Gastroesophageal sphincter (tissue), 3 donors: ENCODE results near the gene VDAC2.

Source experiments
- CTCF ChIP-seq, 4 experiments: fragments of 200-600 bp in 2 of 4; fragments of 450-650 bp in 2 of 4; sonication (generic) in 1 of 4; IDR thresholded peaks; one replicate each; pipeline ENCODE4 v1.5.1; 2017 to 2019; ENCODE audit warnings: antibody characterized with exemption in 4 of 4, mild to moderate bottlenecking in 2 of 4, moderate library complexity in 2 of 4
- POLR2A ChIP-seq, 2 donors: fragments of 450-650 bp; IDR thresholded peaks; one replicate each; pipeline ENCODE4 v1.6.1; 2017; ENCODE audit warnings: antibody characterized with exemption in 2 of 2, mild to moderate bottlenecking in 2 of 2, moderate library complexity in 1 of 2

GRCh38 chr10:75250934-75251333 is 40.3 kb downstream of the VDAC2 start:
- TF ChIP-seq CTCF (IDR thresholded peaks at IDR 0.05) (no peak), POLR2A (IDR thresholded peaks at IDR 0.05) (no peak)
